Activated CD8-positive, alpha-beta memory T cell treated with anti-CD3 and anti-CD28 coated beads for 4 hours (primary cell): Measurements from ENCODE around the gene APOBEC3B.
A peak's percentile ranks its signal among the peaks of the same experiment; 100 is the strongest.
"Not testable (repeated sequence)": the region's sequence is repeated elsewhere in the genome, so short reads cannot be mapped to it uniquely, and the experiment has no call there.

Source experiments
- DNase-seq, 2 donors: peaks; one replicate each; pipeline ENCODE4 v3.0.0-alpha.2; 2020; ENCODE audit warnings: low read depth in 2 of 2

The APOBEC3B gene

GRCh38 chr22:38967451-38968450 is 14.4 kb upstream of the APOBEC3B start:
- no peak for DNase-seq

- DNase-seq = no peak
These were observed 13.3 kb upstream of the APOBEC3B start for GRCh38 chr22:38968801-38969200.

GRCh38 chr22:38970551-38970950 is 11.6 kb upstream of the APOBEC3B start:
- no peak for DNase-seq

GRCh38 chr22:38971202-38971601 is 10.9 kb upstream of the APOBEC3B start:
- DNase-seq = no peak

- no peak for DNase-seq
These were observed 10.4 kb upstream of the APOBEC3B start for GRCh38 chr22:38971791-38972190.

GRCh38 chr22:38972558-38972957 is 9.6 kb upstream of the APOBEC3B start:
- DNase-seq = no peak

- DNase-seq = peak; percentile 25 to 26
These were observed 8.6 kb upstream of the APOBEC3B start for GRCh38 chr22:38973289-38974169.

GRCh38 chr22:38974170-38974825 is 7.8 kb upstream of the APOBEC3B start:
- no peak for DNase-seq

GRCh38 chr22:38974826-38975175 is 7.3 kb upstream of the APOBEC3B start:
- DNase-seq = no peak

- DNase-seq = not testable (repeated sequence)
These were observed 4.9 kb upstream of the APOBEC3B start for GRCh38 chr22:38977289-38977688.

GRCh38 chr22:38980587-38980986 is 1.6 kb upstream of the APOBEC3B start:
- not testable (repeated sequence) for DNase-seq

GRCh38 chr22:38981005-38981991 is 849 bp upstream of the APOBEC3B start:
- DNase-seq = no peak

- no peak for DNase-seq
These were observed 2.1 kb downstream of the APOBEC3B start for GRCh38 chr22:38984224-38984623.

- peak; percentile 57 to 80 for DNase-seq
These were observed 2.9 kb downstream of the APOBEC3B start for GRCh38 chr22:38984784-38985757.

- no peak for DNase-seq
These were observed 4.5 kb downstream of the APOBEC3B start for GRCh38 chr22:38986629-38987028.

GRCh38 chr22:38987171-38987895 is 5.2 kb downstream of the APOBEC3B start:
- DNase-seq = no peak

GRCh38 chr22:38989466-38989865 is 7.3 kb downstream of the APOBEC3B start:
- DNase-seq = no peak

- not testable (repeated sequence) for DNase-seq
These were observed 10.8 kb downstream of the APOBEC3B start for GRCh38 chr22:38992871-38993371.

GRCh38 chr22:38996105-38996504 is 14.0 kb downstream of the APOBEC3B start:
- DNase-seq = no peak
